ENCODE results near the gene NR6A1.

DNA sequence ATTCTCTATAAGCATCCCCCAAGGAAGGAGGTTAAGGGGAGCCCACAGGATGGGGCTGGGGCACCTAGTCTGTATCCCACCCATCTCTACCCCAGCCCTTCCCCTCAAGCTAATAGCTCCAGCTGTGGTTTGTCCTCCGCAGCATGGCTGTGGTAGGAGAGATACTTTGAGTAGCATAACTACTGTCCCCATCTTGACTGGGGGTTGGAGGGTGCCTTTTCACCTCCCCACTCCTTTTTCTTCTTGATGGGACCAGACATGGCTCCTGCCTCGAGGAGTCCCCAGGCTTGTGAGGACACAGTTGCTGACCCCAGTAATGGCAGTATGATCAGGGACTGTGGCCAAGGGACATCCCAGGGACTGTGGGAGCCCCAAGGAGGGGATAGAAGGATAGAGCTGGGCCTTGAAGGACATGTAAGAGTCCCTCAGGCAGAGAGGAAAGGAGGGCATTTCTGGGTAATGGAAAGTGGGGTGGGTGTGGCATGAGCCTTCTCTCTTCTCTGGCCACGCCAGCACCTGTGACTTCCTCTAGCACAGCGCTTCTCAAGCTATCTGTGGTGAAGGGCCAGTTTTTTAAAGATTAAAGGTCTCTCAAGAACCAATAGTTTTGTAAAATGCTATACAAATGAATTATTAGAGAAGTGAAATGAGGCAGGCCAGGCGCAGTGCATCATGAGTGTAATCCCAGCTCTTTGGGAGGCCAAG lies 19.8 kb upstream of the NR6A1 start:
- TF ChIP-seq, protein P1, sequence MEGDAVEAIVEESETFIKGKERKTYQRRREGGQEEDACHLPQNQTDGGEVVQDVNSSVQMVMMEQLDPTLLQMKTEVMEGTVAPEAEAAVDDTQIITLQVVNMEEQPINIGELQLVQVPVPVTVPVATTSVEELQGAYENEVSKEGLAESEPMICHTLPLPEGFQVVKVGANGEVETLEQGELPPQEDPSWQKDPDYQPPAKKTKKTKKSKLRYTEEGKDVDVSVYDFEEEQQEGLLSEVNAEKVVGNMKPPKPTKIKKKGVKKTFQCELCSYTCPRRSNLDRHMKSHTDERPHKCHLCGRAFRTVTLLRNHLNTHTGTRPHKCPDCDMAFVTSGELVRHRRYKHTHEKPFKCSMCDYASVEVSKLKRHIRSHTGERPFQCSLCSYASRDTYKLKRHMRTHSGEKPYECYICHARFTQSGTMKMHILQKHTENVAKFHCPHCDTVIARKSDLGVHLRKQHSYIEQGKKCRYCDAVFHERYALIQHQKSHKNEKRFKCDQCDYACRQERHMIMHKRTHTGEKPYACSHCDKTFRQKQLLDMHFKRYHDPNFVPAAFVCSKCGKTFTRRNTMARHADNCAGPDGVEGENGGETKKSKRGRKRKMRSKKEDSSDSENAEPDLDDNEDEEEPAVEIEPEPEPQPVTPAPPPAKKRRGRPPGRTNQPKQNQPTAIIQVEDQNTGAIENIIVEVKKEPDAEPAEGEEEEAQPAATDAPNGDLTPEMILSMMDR (IDR thresholded peaks at IDR 0.05; ENCODE audit: insufficient read depth, low read length, poor library complexity, severe bottlenecking) = no peak
- no peak for TF ChIP-seq EZH2phosphoT487 (conservative IDR thresholded peaks at IDR 0.05; ENCODE audit: low read length)
